ENCODE results near the gene DHRS12.

DHRS12 gene

GRCh38 chr13:51811046-51811445, 7.1 kb upstream of the DHRS12 start:
- no peak for DNase-seq (ENCODE audit: low read depth in 2 of 2)

GRCh38 chr13:51808811-51809210, 4.8 kb upstream of the DHRS12 start:
- DNase-seq (ENCODE audit: low read depth in 2 of 2): no peak

GRCh38 chr13:51807041-51807440, 3.1 kb upstream of the DHRS12 start:
- DNase-seq (ENCODE audit: low read depth in 2 of 2): no peak

GRCh38 chr13:51806566-51806965, 2.6 kb upstream of the DHRS12 start:
- no peak for DNase-seq (ENCODE audit: low read depth in 2 of 2)

- DNase-seq (ENCODE audit: low read depth in 2 of 2): no peak
Observed at GRCh38 chr13:51805925-51806324, 2.0 kb upstream of the DHRS12 start.

GRCh38 chr13:51805313-51805712, 1.4 kb upstream of the DHRS12 start:
- no peak for DNase-seq (ENCODE audit: low read depth in 2 of 2)

- DNase-seq (ENCODE audit: low read depth in 2 of 2): peak in 1 of 2 donors; percentile 17
Observed at GRCh38 chr13:51804295-51805172, 571 bp upstream of the DHRS12 start.

- DNase-seq (ENCODE audit: low read depth in 2 of 2): no peak
Observed at GRCh38 chr13:51802631-51803418, 1.1 kb downstream of the DHRS12 start.

- no peak for DNase-seq (ENCODE audit: low read depth in 2 of 2)
Observed at GRCh38 chr13:51801631-51802099, 2.3 kb downstream of the DHRS12 start.

- no peak for DNase-seq (ENCODE audit: low read depth in 2 of 2)
Observed at GRCh38 chr13:51800486-51800885, 3.5 kb downstream of the DHRS12 start.

- DNase-seq (ENCODE audit: low read depth in 2 of 2): no peak
Observed at GRCh38 chr13:51799261-51799660, 4.7 kb downstream of the DHRS12 start.

- peak in 1 of 2 donors; percentile 41 for DNase-seq (ENCODE audit: low read depth in 2 of 2)
Observed at GRCh38 chr13:51797664-51798488, 6.1 kb downstream of the DHRS12 start.

GRCh38 chr13:51796546-51796945, 7.4 kb downstream of the DHRS12 start:
- no peak for DNase-seq (ENCODE audit: low read depth in 2 of 2)

GRCh38 chr13:51795419-51795818, 8.5 kb downstream of the DHRS12 start:
- no peak for DNase-seq (ENCODE audit: low read depth in 2 of 2)

GRCh38 chr13:51794964-51795363, 9.0 kb downstream of the DHRS12 start:
- DNase-seq (ENCODE audit: low read depth in 2 of 2): no peak

GRCh38 chr13:51793570-51794271, 10.2 kb downstream of the DHRS12 start:
- no peak for DNase-seq (ENCODE audit: low read depth in 2 of 2)

- no peak for DNase-seq (ENCODE audit: low read depth in 2 of 2)
Observed at GRCh38 chr13:51786425-51787265, 17.3 kb downstream of the DHRS12 start.

- no peak for DNase-seq (ENCODE audit: low read depth in 2 of 2)
Observed at GRCh38 chr13:51785712-51786424, 18.1 kb downstream of the DHRS12 start.

GRCh38 chr13:51784097-51784496, 19.9 kb downstream of the DHRS12 start:
- no peak for DNase-seq (ENCODE audit: low read depth in 2 of 2)

Data from stimulated activated CD8-positive, alpha-beta memory T cell treated with anti-CD3 and anti-CD28 coated beads, Interleukin-15, amount 100 ng/mL, for 4 hours (primary cell).